ENCODE measurements around the gene SLC12A7.

DNA sequence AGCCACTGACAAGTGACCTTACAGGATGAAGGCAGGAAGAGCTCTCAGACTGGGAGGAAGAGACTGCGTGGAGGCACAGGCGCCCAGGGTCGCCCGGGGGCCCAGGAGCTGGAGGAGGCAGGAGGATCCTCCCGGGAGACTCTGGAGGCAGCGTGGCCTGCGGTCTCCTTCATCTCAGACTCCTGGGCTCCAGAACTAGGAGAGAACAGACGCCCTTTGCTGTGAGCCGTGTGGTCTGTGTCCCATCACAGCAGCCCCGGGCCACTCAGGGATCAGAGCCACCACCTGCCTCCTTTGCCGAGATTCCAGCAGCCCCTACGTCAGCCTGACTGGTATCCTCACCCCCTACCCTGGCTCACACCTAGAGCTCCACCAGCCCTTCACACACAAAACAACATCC is 45.2 kb downstream of the SLC12A7 start:
- TF ChIP-seq FOSL1 (CRISPR knock-in tag; IDR thresholded peaks at IDR 0.05; ENCODE audit: borderline replicate concordance) (no peak), ATF3 (CRISPR knock-in tag; IDR thresholded peaks at IDR 0.05) (no peak), MATR3 (CRISPR knock-in tag; IDR thresholded peaks at IDR 0.05) (no peak), DZIP1 (CRISPR knock-in tag; IDR thresholded peaks at IDR 0.05) (no peak), RAD21 (CRISPR knock-in tag; IDR thresholded peaks at IDR 0.05) (no peak)
- TF ChIP-seq, protein P1, sequence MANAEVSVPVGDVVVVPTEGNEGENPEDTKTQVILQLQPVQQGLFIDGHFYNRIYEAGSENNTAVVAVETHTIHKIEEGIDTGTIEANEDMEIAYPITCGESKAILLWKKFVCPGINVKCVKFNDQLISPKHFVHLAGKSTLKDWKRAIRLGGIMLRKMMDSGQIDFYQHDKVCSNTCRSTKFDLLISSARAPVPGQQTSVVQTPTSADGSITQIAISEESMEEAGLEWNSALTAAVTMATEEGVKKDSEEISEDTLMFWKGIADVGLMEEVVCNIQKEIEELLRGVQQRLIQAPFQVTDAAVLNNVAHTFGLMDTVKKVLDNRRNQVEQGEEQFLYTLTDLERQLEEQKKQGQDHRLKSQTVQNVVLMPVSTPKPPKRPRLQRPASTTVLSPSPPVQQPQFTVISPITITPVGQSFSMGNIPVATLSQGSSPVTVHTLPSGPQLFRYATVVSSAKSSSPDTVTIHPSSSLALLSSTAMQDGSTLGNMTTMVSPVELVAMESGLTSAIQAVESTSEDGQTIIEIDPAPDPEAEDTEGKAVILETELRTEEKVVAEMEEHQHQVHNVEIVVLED (CRISPR knock-in tag; IDR thresholded peaks at IDR 0.05; ENCODE audit: borderline replicate concordance) = no peak
- TF ChIP-seq, protein P2, sequence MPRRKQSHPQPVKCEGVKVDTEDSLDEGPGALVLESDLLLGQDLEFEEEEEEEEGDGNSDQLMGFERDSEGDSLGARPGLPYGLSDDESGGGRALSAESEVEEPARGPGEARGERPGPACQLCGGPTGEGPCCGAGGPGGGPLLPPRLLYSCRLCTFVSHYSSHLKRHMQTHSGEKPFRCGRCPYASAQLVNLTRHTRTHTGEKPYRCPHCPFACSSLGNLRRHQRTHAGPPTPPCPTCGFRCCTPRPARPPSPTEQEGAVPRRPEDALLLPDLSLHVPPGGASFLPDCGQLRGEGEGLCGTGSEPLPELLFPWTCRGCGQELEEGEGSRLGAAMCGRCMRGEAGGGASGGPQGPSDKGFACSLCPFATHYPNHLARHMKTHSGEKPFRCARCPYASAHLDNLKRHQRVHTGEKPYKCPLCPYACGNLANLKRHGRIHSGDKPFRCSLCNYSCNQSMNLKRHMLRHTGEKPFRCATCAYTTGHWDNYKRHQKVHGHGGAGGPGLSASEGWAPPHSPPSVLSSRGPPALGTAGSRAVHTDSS (CRISPR knock-in tag; conservative IDR thresholded peaks at IDR 0.05) = no peak
